A549 (cell line): Measurements from ENCODE around the gene TRAF4. TPM values are rescaled to one million over a fixed set of nuclear protein-coding genes. Genes with fewer than 3 reads are reported as not detected.

Experiments
- ATAC-seq, 2 experiments: fragments of 200-7000 bp in 1 of 2; fragments of >200 bp in 1 of 2; cut with Nextera tagmentation in 1 of 2; cut with Tn5 transposase in 1 of 2; 3 replicates each; pipeline versions ENCODE4 v1.8.0 to v1.9.1; 2018 to 2020; ENCODE audit warnings: mild to moderate bottlenecking in 1 of 2, moderate library complexity in 1 of 2
- CTCF ChIA-PET: fragments of 300-600 bp; sonication (Branson Sonifier 250); formaldehyde crosslinking; extraction: SDS; loops from one replicate; lab custom pipeline; 2021; ENCODE audit warnings: antibody characterized with exemption, inconsistent platforms; lab: Yijun Ruan, JAX
- POLR2A ChIA-PET: fragments of 350-600 bp; formaldehyde crosslinking; extraction: SDS; loops from one replicate; lab custom pipeline; 2021; ENCODE audit warnings: antibody characterized with exemption, inconsistent platforms; lab: Yijun Ruan, JAX
- DNase-seq, 2 experiments: peaks; one replicate each; pipeline versions ENCODE4 v3.0.0 to v3.0.0-alpha.2; 2011 to 2016; ENCODE audit warnings: low read depth in 1 of 2, low spot score in 1 of 2
- FAIRE-seq: peaks from 2 replicates; lab custom pipeline; 2011; peaks lifted over from hg19 to GRCh38; lab: Jason Lieb, UNC
- H3K27ac ChIP-seq, 2 experiments: fragments of >200 bp; sonication (Bioruptor Twin); formaldehyde crosslinking; 3 replicates each; pipeline ENCODE4 v1.5.1; 2016 to 2017
- H3K4me1 ChIP-seq: fragments of >200 bp; sonication (Bioruptor Twin); formaldehyde crosslinking; 3 replicates; pipeline ENCODE4 v1.6.1; 2016
- H3K4me2 ChIP-seq: fragments of >200 bp; sonication (Bioruptor Twin); formaldehyde crosslinking; 3 replicates; pipeline ENCODE4 v1.6.1; 2016
- H3K4me3 ChIP-seq: fragments of >200 bp; sonication (Bioruptor Twin); formaldehyde crosslinking; 3 replicates; pipeline ENCODE4 v1.5.1; 2016
- H3K9me3 ChIP-seq: fragments of >200 bp; sonication (Bioruptor Twin); formaldehyde crosslinking; 3 replicates; pipeline ENCODE4 v1.6.1; 2016
- ATOH8 ChIP-seq: fragments of 250-450 bp; sonication (Bioruptor Pico); IDR thresholded peaks from 2 replicates; pipeline ENCODE4 v1.5.0; 2020; ENCODE audit warnings: low read depth, mild to moderate bottlenecking, moderate library complexity
- BHLHE40 ChIP-seq: IDR thresholded peaks from 2 replicates; pipeline ENCODE4 v1.6.1; 2012; ENCODE audit warnings: low read depth, low read length, inconsistent platforms
- CBX8 ChIP-seq: fragments of 200-600 bp; sonication (generic); IDR thresholded peaks from 2 replicates; pipeline ENCODE4 v1.6.1; 2016
- CHD2 ChIP-seq: fragments of 150-350 bp; IDR thresholded peaks from 2 replicates; pipeline ENCODE4 v1.6.1; 2014; ENCODE audit warnings: low read length; ENCODE audit not compliant: partially characterized antibody
- CTCF ChIP-seq: fragments of >200 bp; sonication (Bioruptor Twin); formaldehyde crosslinking; IDR thresholded peaks from 3 replicates; pipeline ENCODE4 v1.5.1; 2016
- EHF ChIP-seq: fragments of 250-450 bp; sonication (Bioruptor Pico); IDR thresholded peaks from 2 replicates; pipeline ENCODE4 v1.5.0; 2020; ENCODE audit warnings: mild to moderate bottlenecking
- EHMT2 ChIP-seq: fragments of 200-600 bp; sonication (generic); IDR thresholded peaks from 2 replicates; pipeline ENCODE4 v1.6.1; 2016; ENCODE audit warnings: antibody characterized with exemption, low read depth, mild to moderate bottlenecking, moderate library complexity
- ELK1 ChIP-seq: fragments of 150-350 bp; IDR thresholded peaks from 2 replicates; pipeline ENCODE4 v1.6.1; 2014; ENCODE audit warnings: low read depth, mild to moderate bottlenecking, low read length
- EP300 ChIP-seq, 2 experiments: fragments of >200 bp; sonication (Bioruptor Twin); formaldehyde crosslinking; IDR thresholded peaks; 2 replicates in 1 of 2; 3 replicates in 1 of 2; pipeline ENCODE4 v1.6.1; 2016 to 2017
- FOSB ChIP-seq: fragments of 250-450 bp; sonication (Bioruptor Pico); IDR thresholded peaks from 2 replicates; pipeline ENCODE4 v1.5.0; 2020; ENCODE audit warnings: mild to moderate bottlenecking, moderate library complexity
- FOXS1 ChIP-seq: fragments of 250-450 bp; sonication (Bioruptor Pico); IDR thresholded peaks from 2 replicates; pipeline ENCODE4 v1.5.0; 2020; ENCODE audit warnings: mild to moderate bottlenecking, moderate library complexity
- HDAC2 ChIP-seq: fragments of 200-600 bp; sonication (generic); IDR thresholded peaks from 2 replicates; pipeline ENCODE4 v1.6.1; 2016
- HMGXB4 ChIP-seq: fragments of 250-450 bp; sonication (Bioruptor Pico); IDR thresholded peaks from 2 replicates; pipeline ENCODE4 v1.5.0; 2021; ENCODE audit warnings: mild to moderate bottlenecking, moderate library complexity, borderline replicate concordance
- HOXA7 ChIP-seq: fragments of 250-450 bp; sonication (Bioruptor Pico); IDR thresholded peaks from 2 replicates; pipeline ENCODE4 v1.5.0; 2020; ENCODE audit warnings: mild to moderate bottlenecking, moderate library complexity
- HOXB13 ChIP-seq: fragments of 250-450 bp; sonication (Bioruptor Pico); IDR thresholded peaks from 2 replicates; pipeline ENCODE4 v1.5.0; 2020; ENCODE audit warnings: low read depth, mild to moderate bottlenecking, moderate library complexity
- HOXB5 ChIP-seq: fragments of 250-450 bp; sonication (Bioruptor Pico); IDR thresholded peaks from 2 replicates; pipeline ENCODE4 v1.5.0; 2020; ENCODE audit warnings: mild to moderate bottlenecking, moderate library complexity
- JUN ChIP-seq, 2 experiments: fragments of >200 bp; sonication (Bioruptor Twin); formaldehyde crosslinking; IDR thresholded peaks; 2 replicates in 1 of 2; 3 replicates in 1 of 2; pipeline ENCODE4 v1.6.1; 2016 to 2017
- KDM5A ChIP-seq: fragments of 200-600 bp; sonication (generic); IDR thresholded peaks from 2 replicates; pipeline ENCODE4 v1.6.1; 2016; ENCODE audit warnings: antibody characterized with exemption, mild to moderate bottlenecking
- MAFK ChIP-seq: fragments of 450-650 bp; IDR thresholded peaks from 2 replicates; pipeline ENCODE4 v1.6.1; 2014; ENCODE audit not compliant: partially characterized antibody
- MAX ChIP-seq: IDR thresholded peaks from 2 replicates; pipeline ENCODE4 v1.6.1; 2012
- MYC ChIP-seq: IDR thresholded peaks from 2 replicates; pipeline ENCODE4 v1.6.1; 2012; ENCODE audit warnings: mild to moderate bottlenecking, inconsistent platforms, low read length, improper control_type of control experiment, borderline replicate concordance
- NFE2L2 ChIP-seq: fragments of 150-350 bp; conservative IDR thresholded peaks from 2 replicates; pipeline ENCODE4 v1.6.1; 2014; ENCODE audit warnings: low read length
- NPAS2 ChIP-seq: fragments of 250-450 bp; sonication (Bioruptor Pico); IDR thresholded peaks from 2 replicates; pipeline ENCODE4 v1.8.0; 2022; ENCODE audit warnings: mild to moderate bottlenecking, moderate library complexity, borderline replicate concordance
- NR3C1 ChIP-seq: fragments of >200 bp; sonication (Bioruptor Twin); formaldehyde crosslinking; IDR thresholded peaks from 3 replicates; pipeline ENCODE4 v1.6.1; 2017
- PBX3 ChIP-seq: IDR thresholded peaks from 2 replicates; pipeline ENCODE4 v1.6.1; 2012
- PHF8 ChIP-seq: fragments of 200-600 bp; sonication (generic); IDR thresholded peaks from 2 replicates; pipeline ENCODE4 v1.6.1; 2016; ENCODE audit warnings: low read depth, mild to moderate bottlenecking, antibody characterized with exemption, moderate library complexity, borderline replicate concordance
- POLR2AphosphoS2 ChIP-seq: conservative IDR thresholded peaks from 2 replicates; pipeline ENCODE4 v1.6.1; 2012; ENCODE audit warnings: low read length, improper control_type of control experiment, inconsistent platforms
- RAD21 ChIP-seq, 2 experiments: fragments of >200 bp in 1 of 2; sonication (Bioruptor Twin) in 1 of 2; formaldehyde crosslinking in 1 of 2; IDR thresholded peaks in 1 of 2; conservative IDR thresholded peaks in 1 of 2; 2 replicates in 1 of 2; 3 replicates in 1 of 2; pipeline ENCODE4 v1.6.1; 2012 to 2018; ENCODE audit warnings: inconsistent platforms in 1 of 2
- SMC3 ChIP-seq: fragments of >200 bp; sonication (Bioruptor Twin); formaldehyde crosslinking; IDR thresholded peaks from 3 replicates; pipeline ENCODE4 v1.6.1; 2018; ENCODE audit warnings: inconsistent platforms
- SREBF2 ChIP-seq: fragments of 450-650 bp; IDR thresholded peaks from 2 replicates; pipeline ENCODE4 v1.6.1; 2014; ENCODE audit warnings: mild to moderate bottlenecking, moderate library complexity
- TFCP2L1 ChIP-seq: fragments of 250-450 bp; sonication (Bioruptor Pico); IDR thresholded peaks from 2 replicates; pipeline ENCODE4 v1.5.0; 2021; ENCODE audit warnings: mild to moderate bottlenecking
- USF2 ChIP-seq: fragments of 450-650 bp; IDR thresholded peaks from 2 replicates; pipeline ENCODE4 v1.6.1; 2014; ENCODE audit warnings: antibody characterized with exemption
- ZC3H11A ChIP-seq: fragments of 450-650 bp; IDR thresholded peaks from 2 replicates; pipeline ENCODE4 v1.6.1; 2014; ENCODE audit warnings: antibody characterized with exemption, mild to moderate bottlenecking
- ZNF302 ChIP-seq: fragments of 250-450 bp; sonication (Bioruptor Pico); IDR thresholded peaks from 2 replicates; pipeline ENCODE4 v1.9.0; 2021; ENCODE audit warnings: inconsistent platforms, mild to moderate bottlenecking, moderate library complexity
- WGBS: methylation state at CpG from one replicate; pipeline ENCODE4 v1.1.6; 2017; ENCODE audit errors: missing lambda C conversion rate; 5-methylcytosine and 5-hydroxymethylcytosine counted together
- polyA plus RNA-seq, 4 experiments: library from polyadenylated mRNA; depleted of rRNA in 3 of 4; stranded (reverse); fragments of >200 nt; fragmentation: RNase III in 1 of 4; extraction: RNeasy Plus Mini Kit Qiagen cat#74134 plus additional on column Dnase treatment in 1 of 4; gene quantifications; 2 replicates in 3 of 4; 3 replicates in 1 of 4; pipeline ENCODE4 v1.2.3, GENCODE V29; 2011 to 2017

The TRAF4 gene
- polyA plus RNA-seq, 2 of the 4 experiments (the other 2 are of a cell fraction): 64.0 to 65.0 TPM

GRCh38 chr17:28698253-28698941, 45.4 kb upstream of the TRAF4 start:
- ChIA-PET POLR2A (interaction anchor here (1.0 to 1.9 kb wide), 4 partner anchors 12 to 22 kb away, joined by 3 to 7 read pairs (median 6); partner anchors contain the start of genes PROCA1 and RPL23A), CTCF (interaction anchor here (0.7 to 31.4 kb wide), 8 partner anchors 10 to 87 kb away, joined by 3 to 335 read pairs (median 4); partner anchors contain the start of genes PROCA1 and TLCD1)
- WGBS: 29% methylated on average over 6 of the region's 6 CpGs
- Histone ChIP-seq H3K4me3 (0 out of 3 replicates have a peak overlapping the region, but pooled peaks have one; percentile 2), H3K4me1 (peaks cover 35% of the 10 kb centered on the region), H3K27ac (peak overlapping the region; percentile 85 to 86), H3K9me3 (no peaks in the 10 kb centered on the region), H3K4me2 (peak overlapping the region; percentile 78)
- peak; percentile 80 for FAIRE-seq
- peak; percentile 86 to 91 for DNase-seq
- peak; percentile 85 to 93 for ATAC-seq
- TF ChIP-seq RAD21 (conservative IDR thresholded peaks at IDR 0.05 in 1 of 2, IDR thresholded peaks at IDR 0.05 in 1 of 2) (peak; percentile 3 to 35; a peak in 2 of 5 replicates), EHF (CRISPR knock-in tag) (no peak), JUN (IDR thresholded peaks at IDR 0.05) (peak in 1 of 2 experiments; percentile 52; a peak in 2 of 5 replicates), TFCP2L1 (CRISPR knock-in tag) (no peak), FOXS1 (CRISPR knock-in tag) (no peak), USF2 (no peak), MAFK (no peak), KDM5A (no peak), HOXB13 (CRISPR knock-in tag) (no peak), FOSB (CRISPR knock-in tag) (no peak), POLR2AphosphoS2 (peak; percentile 86; the same call in 1 of the 2 replicates), MAX (peak; percentile 70), ELK1 (no peak), CHD2 (no peak), BHLHE40 (no peak), SREBF2 (no peak), CBX8 (no peak), ZNF302 (CRISPR knock-in tag) (no peak), EHMT2 (no peak), HMGXB4 (CRISPR knock-in tag) (no peak), HOXA7 (no peak), HOXB5 (no peak), NR3C1 (no peak), NFE2L2 (no peak), ZC3H11A (no peak), MYC (no peak; the same call in 1 of the 2 replicates), NPAS2 (no peak), EP300 (IDR thresholded peaks at IDR 0.05) (0 out of 5 replicates have a peak, but pooled peaks of 1 of the 2 experiments have one; percentile 5), SMC3 (peak; percentile 20; the same call in 1 of the 3 replicates), ATOH8 (CRISPR knock-in tag) (no peak), CTCF (no peak), PBX3 (no peak), PHF8 (no peak), HDAC2 (no peak)
